ENCODE data around the gene CTXN2.

The CTXN2 gene

GRCh38 chr15:48191574-48192225, at the start of gene CTXN2:
Gene CTXN2, plus strand, starts transcription at chr15:48191665. Its CDS starts 9,636 bp downstream, at chr15:48201301.
- H3K9ac ChIP-seq (ENCODE audit: insufficient read length), result no peak within 1 kb of the TSS
- no peak within 1 kb of the TSS for H3K27ac ChIP-seq
- no peak for DNase-seq (ENCODE audit: low read depth, low spot score)
- no peak for TF ChIP-seq FOXP2 (optimal IDR thresholded peaks at IDR 0.05; ENCODE audit: control extremely low read depth, extremely low read length, insufficient read depth)
- no peak for TF ChIP-seq POLR2AphosphoS5 (IDR thresholded peaks at IDR 0.05; ENCODE audit: borderline replicate concordance, low read depth, low read length)
- no peak for TF ChIP-seq EZH2 (IDR thresholded peaks at IDR 0.05)
- no peaks in the 10 kb centered on the region for H3K9me3 ChIP-seq (ENCODE audit: low read depth, low read length)
- no peak within 1 kb of the TSS for H3K4me3 ChIP-seq
- no peaks in the 10 kb centered on the region for H3K36me3 ChIP-seq (ENCODE audit: insufficient read depth, low read length)

DNA sequence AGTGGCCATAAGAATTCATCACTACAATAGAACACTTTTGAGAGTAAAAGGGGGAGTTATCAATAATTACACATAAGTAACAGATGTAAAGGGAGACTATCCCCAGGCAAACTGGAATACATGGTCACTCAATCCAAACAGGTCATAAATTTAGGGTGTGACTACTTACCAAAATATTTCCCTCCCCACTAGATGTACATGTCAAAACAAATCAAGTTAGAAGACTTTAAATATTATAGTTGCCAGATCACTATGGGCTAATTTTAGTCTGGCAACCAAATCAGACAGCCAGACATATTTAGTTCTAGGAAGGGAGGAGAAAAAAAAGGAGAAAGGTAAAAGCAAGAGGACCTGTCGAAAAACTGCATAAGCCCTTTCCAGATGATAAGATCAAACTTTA, 47.6 kb upstream of the CTXN2 start:
- TF ChIP-seq FOXP2 (optimal IDR thresholded peaks at IDR 0.05; ENCODE audit: control extremely low read depth, extremely low read length, insufficient read depth), result no peak
- no peak for TF ChIP-seq POLR2AphosphoS5 (IDR thresholded peaks at IDR 0.05; ENCODE audit: borderline replicate concordance, low read depth, low read length)
- no peak for TF ChIP-seq EZH2 (IDR thresholded peaks at IDR 0.05)
- Histone ChIP-seq H3K36me3 (ENCODE audit: insufficient read depth, low read length) (peaks cover 33% of the 10 kb centered on the region), H3K27ac (no peak overlapping the region), H3K9me3 (ENCODE audit: low read depth, low read length) (no peaks in the 10 kb centered on the region), H3K9ac (ENCODE audit: insufficient read length) (no peak overlapping the region), H3K4me3 (no peak overlapping the region)
- no peak for DNase-seq (ENCODE audit: low read depth, low spot score)

GRCh38 chr15:48144889-48145288, 46.6 kb upstream of the CTXN2 start:
- no peak for DNase-seq (ENCODE audit: low read depth, low spot score)
- Histone ChIP-seq H3K36me3 (ENCODE audit: insufficient read depth, low read length) (peaks cover 33% of the 10 kb centered on the region), H3K27ac (no peak overlapping the region), H3K4me3 (no peak overlapping the region), H3K9me3 (ENCODE audit: low read depth, low read length) (no peaks in the 10 kb centered on the region), H3K9ac (ENCODE audit: insufficient read length) (no peak overlapping the region)
- TF ChIP-seq POLR2AphosphoS5 (IDR thresholded peaks at IDR 0.05; ENCODE audit: borderline replicate concordance, low read depth, low read length) (no peak), FOXP2 (optimal IDR thresholded peaks at IDR 0.05; ENCODE audit: control extremely low read depth, extremely low read length, insufficient read depth) (no peak), EZH2 (IDR thresholded peaks at IDR 0.05) (no peak)

DNA sequence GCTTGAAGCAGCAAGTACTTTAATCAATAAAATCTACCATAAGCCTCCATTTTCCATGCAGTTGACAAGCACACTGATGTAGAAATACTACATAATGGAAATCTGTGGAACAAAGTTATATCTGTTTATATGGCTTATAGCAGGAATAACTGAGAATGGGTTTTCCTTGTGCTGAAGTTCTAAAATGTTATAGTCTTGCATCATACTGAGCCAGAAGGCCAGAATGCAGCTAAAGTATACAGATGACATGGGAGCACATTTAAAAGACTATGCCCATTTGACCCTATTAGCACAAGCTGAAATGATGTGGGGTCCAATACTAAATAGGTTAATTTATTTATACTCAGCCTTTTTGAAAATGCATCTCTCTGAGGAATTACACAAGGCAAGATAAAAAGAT, 45.5 kb upstream of the CTXN2 start:
- DNase-seq (ENCODE audit: low read depth, low spot score), result no peak
- no peak overlapping the region for H3K9ac ChIP-seq (ENCODE audit: insufficient read length)
- TF ChIP-seq EZH2 (IDR thresholded peaks at IDR 0.05), result no peak
- no peak for TF ChIP-seq FOXP2 (optimal IDR thresholded peaks at IDR 0.05; ENCODE audit: control extremely low read depth, extremely low read length, insufficient read depth)
- TF ChIP-seq POLR2AphosphoS5 (IDR thresholded peaks at IDR 0.05; ENCODE audit: borderline replicate concordance, low read depth, low read length), result no peak
- H3K9me3 ChIP-seq (ENCODE audit: low read depth, low read length), result no peaks in the 10 kb centered on the region
- peaks cover 34% of the 10 kb centered on the region for H3K36me3 ChIP-seq (ENCODE audit: insufficient read depth, low read length)
- no peak overlapping the region for H3K4me3 ChIP-seq
- H3K27ac ChIP-seq, result no peak overlapping the region

- DNase-seq (ENCODE audit: low read depth, low spot score), result no peak
- H3K27ac ChIP-seq, result no peak overlapping the region
- no peak for TF ChIP-seq FOXP2 (optimal IDR thresholded peaks at IDR 0.05; ENCODE audit: control extremely low read depth, extremely low read length, insufficient read depth)
- TF ChIP-seq EZH2 (IDR thresholded peaks at IDR 0.05), result no peak
- TF ChIP-seq POLR2AphosphoS5 (IDR thresholded peaks at IDR 0.05; ENCODE audit: borderline replicate concordance, low read depth, low read length), result no peak
- H3K9ac ChIP-seq (ENCODE audit: insufficient read length), result no peak overlapping the region
- H3K36me3 ChIP-seq (ENCODE audit: insufficient read depth, low read length), result peaks cover 38% of the 10 kb centered on the region
- H3K9me3 ChIP-seq (ENCODE audit: low read depth, low read length), result no peaks in the 10 kb centered on the region
- H3K4me3 ChIP-seq, result no peak overlapping the region
These were observed 44.1 kb upstream of the CTXN2 start for GRCh38 chr15:48147358-48147757.

DNA sequence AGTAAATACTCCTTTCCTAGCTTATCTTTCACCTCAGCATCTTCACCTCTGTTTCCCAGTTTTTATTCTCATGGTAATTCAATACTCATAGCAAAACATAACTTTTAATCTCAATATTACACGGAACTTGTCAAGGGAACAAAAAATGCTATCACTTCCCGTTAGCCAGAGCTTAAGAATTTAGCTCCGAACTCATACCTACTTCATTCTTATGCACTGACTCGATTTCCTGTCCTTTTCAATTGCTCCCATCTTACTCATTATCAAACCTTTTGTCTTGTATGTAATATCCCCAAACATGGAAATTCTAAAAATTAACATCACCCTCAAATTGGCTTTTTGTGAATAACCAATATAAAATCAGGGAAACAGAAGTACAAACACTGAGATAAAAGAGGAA, 41.6 kb upstream of the CTXN2 start:
- Histone ChIP-seq H3K9ac (ENCODE audit: insufficient read length) (no peak overlapping the region), H3K36me3 (ENCODE audit: insufficient read depth, low read length) (peaks cover 51% of the 10 kb centered on the region), H3K4me3 (no peak overlapping the region), H3K9me3 (ENCODE audit: low read depth, low read length) (no peaks in the 10 kb centered on the region), H3K27ac (no peak overlapping the region)
- DNase-seq (ENCODE audit: low read depth, low spot score), result no peak
- TF ChIP-seq FOXP2 (optimal IDR thresholded peaks at IDR 0.05; ENCODE audit: control extremely low read depth, extremely low read length, insufficient read depth), result no peak
- TF ChIP-seq POLR2AphosphoS5 (IDR thresholded peaks at IDR 0.05; ENCODE audit: borderline replicate concordance, low read depth, low read length), result no peak
- no peak for TF ChIP-seq EZH2 (IDR thresholded peaks at IDR 0.05)

DNA sequence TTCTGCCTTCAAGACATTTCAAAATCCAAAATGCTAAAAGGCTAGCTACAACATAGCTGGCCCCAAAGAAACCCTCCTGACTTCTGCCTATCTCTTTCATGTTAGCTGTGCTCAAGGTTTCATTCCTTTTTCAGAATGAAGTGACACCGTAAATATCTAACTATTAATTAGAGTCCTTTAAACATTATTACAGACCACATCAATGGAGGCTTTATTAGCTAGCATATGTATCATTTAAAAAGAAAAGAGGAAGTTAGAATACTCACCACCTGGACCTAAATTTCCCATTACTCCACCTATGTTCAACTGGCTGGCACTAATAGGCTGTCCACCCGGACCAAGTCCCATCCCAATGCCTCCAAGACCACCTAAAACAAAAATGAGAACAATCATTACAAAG, 37.9 kb upstream of the CTXN2 start:
- H3K4me3 ChIP-seq, result no peak overlapping the region
- no peaks in the 10 kb centered on the region for H3K9me3 ChIP-seq (ENCODE audit: low read depth, low read length)
- H3K36me3 ChIP-seq (ENCODE audit: insufficient read depth, low read length), result peaks cover 45% of the 10 kb centered on the region
- no peak overlapping the region for H3K27ac ChIP-seq
- no peak overlapping the region for H3K9ac ChIP-seq (ENCODE audit: insufficient read length)
- no peak for TF ChIP-seq POLR2AphosphoS5 (IDR thresholded peaks at IDR 0.05; ENCODE audit: borderline replicate concordance, low read depth, low read length)
- TF ChIP-seq FOXP2 (optimal IDR thresholded peaks at IDR 0.05; ENCODE audit: control extremely low read depth, extremely low read length, insufficient read depth), result no peak
- no peak for TF ChIP-seq EZH2 (IDR thresholded peaks at IDR 0.05)
- no peak for DNase-seq (ENCODE audit: low read depth, low spot score)

DNA sequence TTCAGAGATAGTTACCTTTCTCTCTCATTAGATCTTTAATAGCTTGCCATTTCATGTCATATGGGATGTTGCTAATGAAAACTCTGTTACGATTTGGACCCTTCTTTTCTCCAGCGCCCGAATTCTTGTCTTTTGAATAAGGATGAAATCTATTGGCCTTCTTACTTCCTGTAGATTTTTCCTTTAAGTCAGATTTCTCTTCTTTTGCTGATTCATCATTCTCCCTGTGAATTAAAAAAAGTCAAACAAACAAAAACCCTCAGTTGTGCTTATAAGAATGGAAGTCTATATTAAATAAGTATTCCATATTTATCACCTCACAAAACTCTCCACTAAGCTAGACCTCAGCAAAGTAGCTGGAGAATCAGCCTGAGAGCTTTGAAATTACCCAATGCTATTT, 22.8 kb upstream of the CTXN2 start:
- Histone ChIP-seq H3K9me3 (ENCODE audit: low read depth, low read length) (no peaks in the 10 kb centered on the region), H3K27ac (0 out of 2 replicates have a peak overlapping the region, but pooled peaks have one; percentile 1), H3K4me3 (no peak overlapping the region), H3K36me3 (ENCODE audit: insufficient read depth, low read length) (peaks cover 42% of the 10 kb centered on the region), H3K9ac (ENCODE audit: insufficient read length) (no peak overlapping the region)
- TF ChIP-seq POLR2AphosphoS5 (IDR thresholded peaks at IDR 0.05; ENCODE audit: borderline replicate concordance, low read depth, low read length), result no peak
- no peak for DNase-seq (ENCODE audit: low read depth, low spot score)

DNA sequence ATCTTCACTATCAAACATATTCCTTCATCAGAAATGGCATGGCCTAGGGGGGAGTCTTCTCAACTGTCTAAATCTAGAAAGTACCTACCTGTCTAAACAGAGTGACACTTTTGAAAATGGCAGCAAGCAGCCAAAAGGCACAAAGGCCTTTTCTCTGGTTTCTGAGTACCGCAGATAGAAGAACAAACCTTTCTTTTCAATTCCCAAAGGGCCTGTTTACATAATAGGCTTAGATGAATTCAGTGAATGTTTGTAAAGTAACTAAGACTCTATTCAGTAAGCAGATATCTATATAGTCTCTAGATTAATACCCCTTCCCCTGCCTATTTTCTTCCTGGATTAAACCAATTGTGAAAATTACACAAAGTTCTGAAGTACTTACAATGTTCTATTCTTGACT, 20.5 kb upstream of the CTXN2 start:
- no peak overlapping the region for H3K9ac ChIP-seq (ENCODE audit: insufficient read length)
- no peaks in the 10 kb centered on the region for H3K9me3 ChIP-seq (ENCODE audit: low read depth, low read length)
- no peak for DNase-seq (ENCODE audit: low read depth, low spot score)
- peaks cover 36% of the 10 kb centered on the region for H3K36me3 ChIP-seq (ENCODE audit: insufficient read depth, low read length)
- TF ChIP-seq POLR2AphosphoS5 (IDR thresholded peaks at IDR 0.05; ENCODE audit: borderline replicate concordance, low read depth, low read length) (no peak), FOXP2 (optimal IDR thresholded peaks at IDR 0.05; ENCODE audit: control extremely low read depth, extremely low read length, insufficient read depth) (no peak), EZH2 (IDR thresholded peaks at IDR 0.05) (no peak)
- H3K4me3 ChIP-seq, result no peak overlapping the region
- H3K27ac ChIP-seq, result no peak overlapping the region

Measured in SK-N-MC (cell line).